AG04450 (cell line): Measurements from ENCODE around the gene GRIPAP1. TPM values are rescaled to one million over a fixed set of nuclear protein-coding genes. Genes with fewer than 3 reads are reported as not detected.
"Not testable (repeated sequence)": the region's sequence is repeated elsewhere in the genome, so short reads cannot be mapped to it uniquely, and the experiment has no call there.

Source experiments
- CTCF ChIA-PET: fragments of 300-600, 350-600 bp; formaldehyde crosslinking; extraction: SDS; loops from one replicate; lab custom pipeline; 2022; ENCODE audit warnings: antibody characterized with exemption, inconsistent platforms; lab: Charles Lee
- POLR2A ChIA-PET: fragments of 350-600 bp; formaldehyde crosslinking; extraction: SDS; loops from one replicate; lab custom pipeline; 2021; ENCODE audit warnings: antibody characterized with exemption, inconsistent platforms; lab: Yijun Ruan, JAX
- DNase-seq: peaks from one replicate; pipeline ENCODE4 v3.0.0-alpha.2; 2011; ENCODE audit warnings: low read depth, low spot score
- H3K27ac ChIP-seq: one replicate; pipeline ENCODE4 v1.5.1; 2012; ENCODE audit warnings: low read depth, low read length, control low read depth
- H3K27me3 ChIP-seq: one replicate; pipeline ENCODE4 v1.6.0; 2012; ENCODE audit warnings: low read length; ENCODE audit not compliant: control insufficient read depth, insufficient read depth
- H3K4me3 ChIP-seq: 2 replicates; pipeline ENCODE4 v1.5.1; 2011; ENCODE audit warnings: mild to moderate bottlenecking, low read depth, low read length, control low read depth
- H3K9me3 ChIP-seq: 2 replicates; pipeline ENCODE4 v1.5.1; 2012; ENCODE audit warnings: low read length; ENCODE audit not compliant: control insufficient read depth, insufficient read depth
- polyA plus RNA-seq: library from polyadenylated mRNA; depleted of rRNA; stranded (reverse); fragments of >200 nt; gene quantifications from 2 replicates; pipeline ENCODE4 v1.2.3, GENCODE V29; 2011
- TF ChIP-seq, protein P1 (sequence below): IDR thresholded peaks from 2 replicates; pipeline ENCODE4 v1.5.1; 2011; ENCODE audit warnings: low read depth, low read length, control low read depth, inconsistent platforms

The GRIPAP1 gene
- polyA plus RNA-seq, 1 experiment, result 24.3 TPM

DNA sequence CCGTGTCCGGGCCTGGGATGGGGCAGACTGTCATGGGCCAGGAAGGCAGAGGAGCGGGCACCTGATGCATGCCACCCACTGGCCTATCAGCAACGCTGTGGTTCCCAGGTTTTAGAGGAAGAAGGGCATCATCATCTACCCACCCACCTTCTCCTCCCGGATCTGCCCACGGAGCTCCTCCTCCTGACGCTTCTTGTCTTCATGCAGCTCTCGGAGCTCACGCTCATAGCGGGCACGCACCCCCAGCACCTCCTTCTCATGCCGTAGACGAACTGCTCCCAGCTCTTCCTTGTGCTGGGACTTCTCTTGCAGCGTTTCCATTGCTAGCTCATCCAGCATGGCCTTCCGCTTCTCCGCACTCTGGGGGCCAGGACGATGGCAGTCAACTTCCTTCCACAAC, 19.0 kb downstream of the GRIPAP1 start:
- POLR2A ChIA-PET, result no interaction called here
- TF ChIP-seq, protein P1, sequence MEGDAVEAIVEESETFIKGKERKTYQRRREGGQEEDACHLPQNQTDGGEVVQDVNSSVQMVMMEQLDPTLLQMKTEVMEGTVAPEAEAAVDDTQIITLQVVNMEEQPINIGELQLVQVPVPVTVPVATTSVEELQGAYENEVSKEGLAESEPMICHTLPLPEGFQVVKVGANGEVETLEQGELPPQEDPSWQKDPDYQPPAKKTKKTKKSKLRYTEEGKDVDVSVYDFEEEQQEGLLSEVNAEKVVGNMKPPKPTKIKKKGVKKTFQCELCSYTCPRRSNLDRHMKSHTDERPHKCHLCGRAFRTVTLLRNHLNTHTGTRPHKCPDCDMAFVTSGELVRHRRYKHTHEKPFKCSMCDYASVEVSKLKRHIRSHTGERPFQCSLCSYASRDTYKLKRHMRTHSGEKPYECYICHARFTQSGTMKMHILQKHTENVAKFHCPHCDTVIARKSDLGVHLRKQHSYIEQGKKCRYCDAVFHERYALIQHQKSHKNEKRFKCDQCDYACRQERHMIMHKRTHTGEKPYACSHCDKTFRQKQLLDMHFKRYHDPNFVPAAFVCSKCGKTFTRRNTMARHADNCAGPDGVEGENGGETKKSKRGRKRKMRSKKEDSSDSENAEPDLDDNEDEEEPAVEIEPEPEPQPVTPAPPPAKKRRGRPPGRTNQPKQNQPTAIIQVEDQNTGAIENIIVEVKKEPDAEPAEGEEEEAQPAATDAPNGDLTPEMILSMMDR, result no peak
- no peak for DNase-seq
- Histone ChIP-seq H3K9me3 (no peaks in the 10 kb centered on the region), H3K27ac (no peak overlapping the region), H3K27me3 (no peaks in the 10 kb centered on the region), H3K4me3 (no peak overlapping the region)
- CTCF ChIA-PET, result no interaction called here

DNA sequence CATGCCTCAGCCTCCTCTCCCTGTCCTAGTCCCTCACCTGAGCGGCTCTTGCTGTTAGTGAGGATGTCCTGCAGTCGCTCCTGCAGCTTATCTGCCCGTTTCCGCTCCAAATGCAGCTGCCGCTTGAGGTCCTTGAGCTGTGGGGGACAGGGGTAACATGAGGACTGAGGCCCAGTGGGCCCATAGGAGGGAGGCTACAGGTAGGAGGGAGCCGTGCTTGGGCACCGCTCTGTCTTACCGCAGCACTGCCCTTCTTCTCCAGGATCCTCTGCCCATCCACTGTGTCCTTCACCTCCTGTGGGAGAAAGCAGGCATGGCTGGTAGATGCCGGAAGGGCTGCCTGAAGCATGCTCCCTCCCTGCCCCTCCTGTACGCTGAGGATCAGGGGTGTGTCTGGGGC, 20.9 kb downstream of the GRIPAP1 start:
- POLR2A ChIA-PET, result no interaction called here

GRCh38 chrX:48980341-48980740, 21.7 kb downstream of the GRIPAP1 start:
- H3K27ac ChIP-seq, H3K9me3 ChIP-seq, H3K27me3 ChIP-seq, DNase-seq, H3K4me3 ChIP-seq: not testable (repeated sequence)
- ChIA-PET CTCF (interaction anchor here (0.7 kb wide), 1 partner anchor 117 kb away, joined by 3 read pairs; no protein-coding TSS in a partner anchor), POLR2A (interaction anchor here (0.5 kb wide), 1 partner anchor 18 kb away, joined by 3 read pairs; no protein-coding TSS in a partner anchor)

More for the DNA sequence above, 20.9 kb downstream of the GRIPAP1 start:
- H3K4me3 ChIP-seq, result no peak overlapping the region
- CTCF ChIA-PET, result no interaction called here
- H3K9me3 ChIP-seq, result no peaks in the 10 kb centered on the region
- H3K27ac ChIP-seq, result no peak overlapping the region
- DNase-seq, result no peak
- TF ChIP-seq, protein P1, result no peak
- no peaks in the 10 kb centered on the region for H3K27me3 ChIP-seq

- Histone ChIP-seq H3K9me3 (no peaks in the 10 kb centered on the region), H3K27me3 (no peaks in the 10 kb centered on the region), H3K4me3 (no peak overlapping the region), H3K27ac (no peak overlapping the region)
- no peak for DNase-seq
- ChIA-PET POLR2A (no interaction called here), CTCF (no interaction called here)
- TF ChIP-seq, protein P1, result no peak
Observed at GRCh38 chrX:48978226-48978625, 23.8 kb downstream of the GRIPAP1 start.

GRCh38 chrX:48976086-48976485, 26.0 kb downstream of the GRIPAP1 start:
- Histone ChIP-seq H3K27me3 (no peaks in the 10 kb centered on the region), H3K27ac (no peak overlapping the region), H3K9me3 (no peaks in the 10 kb centered on the region), H3K4me3 (no peak overlapping the region)
- DNase-seq, result no peak
- CTCF ChIA-PET, result no interaction called here
- TF ChIP-seq, protein P1, result no peak
- POLR2A ChIA-PET, result interaction anchor here (0.6 kb wide), 1 partner anchor 24 kb away, joined by 3 read pairs; no protein-coding TSS in a partner anchor
